ENCODE data around the gene CRISPLD2.

DNA sequence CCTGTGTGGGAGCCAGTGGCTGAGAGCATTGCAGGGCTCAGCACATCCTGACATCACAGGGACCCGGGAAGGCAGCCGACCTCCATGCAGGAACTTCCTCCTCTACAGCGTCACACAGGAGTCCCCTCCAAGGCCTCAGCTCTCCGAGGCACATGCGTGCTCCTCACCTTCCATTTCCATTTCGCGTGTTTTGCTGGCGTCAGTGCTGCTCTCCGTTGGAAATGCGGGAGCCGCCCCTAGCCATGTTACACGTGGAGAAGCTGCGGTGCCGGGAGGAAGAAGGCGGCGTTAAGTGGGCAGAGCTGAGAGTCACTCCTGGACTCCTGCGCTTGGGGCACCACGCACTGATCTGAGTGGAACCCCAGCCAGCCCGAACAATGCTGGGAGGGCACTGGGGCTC lies 25.2 kb upstream of the CRISPLD2 start:
- TF ChIP-seq, protein P1, sequence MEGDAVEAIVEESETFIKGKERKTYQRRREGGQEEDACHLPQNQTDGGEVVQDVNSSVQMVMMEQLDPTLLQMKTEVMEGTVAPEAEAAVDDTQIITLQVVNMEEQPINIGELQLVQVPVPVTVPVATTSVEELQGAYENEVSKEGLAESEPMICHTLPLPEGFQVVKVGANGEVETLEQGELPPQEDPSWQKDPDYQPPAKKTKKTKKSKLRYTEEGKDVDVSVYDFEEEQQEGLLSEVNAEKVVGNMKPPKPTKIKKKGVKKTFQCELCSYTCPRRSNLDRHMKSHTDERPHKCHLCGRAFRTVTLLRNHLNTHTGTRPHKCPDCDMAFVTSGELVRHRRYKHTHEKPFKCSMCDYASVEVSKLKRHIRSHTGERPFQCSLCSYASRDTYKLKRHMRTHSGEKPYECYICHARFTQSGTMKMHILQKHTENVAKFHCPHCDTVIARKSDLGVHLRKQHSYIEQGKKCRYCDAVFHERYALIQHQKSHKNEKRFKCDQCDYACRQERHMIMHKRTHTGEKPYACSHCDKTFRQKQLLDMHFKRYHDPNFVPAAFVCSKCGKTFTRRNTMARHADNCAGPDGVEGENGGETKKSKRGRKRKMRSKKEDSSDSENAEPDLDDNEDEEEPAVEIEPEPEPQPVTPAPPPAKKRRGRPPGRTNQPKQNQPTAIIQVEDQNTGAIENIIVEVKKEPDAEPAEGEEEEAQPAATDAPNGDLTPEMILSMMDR (IDR thresholded peaks at IDR 0.05) = no peak
- TF ChIP-seq PREB (CRISPR knock-in tag; IDR thresholded peaks at IDR 0.05; ENCODE audit: borderline replicate concordance) = no peak
- TF ChIP-seq FOXP1 (CRISPR knock-in tag; IDR thresholded peaks at IDR 0.05; ENCODE audit: borderline replicate concordance) = no peak
- no peak for TF ChIP-seq AFF4 (CRISPR knock-in tag; IDR thresholded peaks at IDR 0.05; ENCODE audit: borderline replicate concordance)
- no peak for TF ChIP-seq SP1 (CRISPR knock-in tag; conservative IDR thresholded peaks at IDR 0.05)
- TF ChIP-seq ZNF263 (CRISPR knock-in tag; IDR thresholded peaks at IDR 0.05; ENCODE audit: low read depth) = no peak

Data from WTC11 (cell line).